Measurements from ENCODE around the gene ACAP1. TPM values are rescaled to one million over a fixed set of nuclear protein-coding genes. Genes with fewer than 3 reads are reported as not detected.

ACAP1 gene
- total RNA-seq, 1 experiment from 2014 or later = 58.6 TPM

DNA sequence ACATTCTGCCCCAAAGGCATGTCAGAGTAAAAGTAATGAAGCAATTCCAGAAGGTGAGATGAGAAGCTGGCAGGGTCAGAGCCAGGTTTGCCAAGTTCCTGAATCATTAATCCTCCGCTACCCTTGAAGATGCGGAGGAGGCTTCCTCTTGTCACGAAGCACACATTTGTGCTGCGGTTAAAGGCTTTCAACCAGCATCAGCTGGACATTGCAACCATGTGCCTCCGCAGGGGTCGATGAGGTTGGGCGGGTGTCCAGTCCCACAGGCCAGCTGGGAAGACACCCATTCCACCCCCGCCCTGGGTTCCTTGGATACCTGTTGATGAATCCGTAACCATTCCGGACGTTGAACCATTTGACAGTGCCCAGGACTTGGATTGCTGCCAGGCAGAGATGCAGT is 43.2 kb upstream of the ACAP1 start:
- no peak for ATAC-seq
- ChIA-PET POLR2A (interaction anchor here (0.6 to 0.7 kb wide), 2 partner anchors 51 to 107 kb away, joined by 3 to 4 read pairs; partner anchors contain the start of gene GABARAP), CTCF (interaction anchor here (1.0 to 5.4 kb wide), 5 partner anchors 12 to 79 kb away, joined by 3 to 61 read pairs (median 4); partner anchors contain the start of gene SLC2A4)
- H3K4me1 Mint-ChIP-seq = peaks cover 33% of the 10 kb centered on the region
- no peak overlapping the region for H3K27ac Mint-ChIP-seq
- H3K27me3 Mint-ChIP-seq (ENCODE audit: low read depth) = peaks cover 57% of the 10 kb centered on the region
- TF ChIP-seq RORB (CRISPR knock-in tag; IDR thresholded peaks at IDR 0.05) (no peak), ZNF423 (CRISPR knock-in tag; IDR thresholded peaks at IDR 0.05) (no peak), KAT7 (CRISPR knock-in tag; IDR thresholded peaks at IDR 0.05; ENCODE audit: borderline replicate concordance) (no peak), ZNF138 (CRISPR knock-in tag; conservative IDR thresholded peaks at IDR 0.05) (no peak), CREB1 (CRISPR knock-in tag; IDR thresholded peaks at IDR 0.05) (no peak), MXD4 (CRISPR knock-in tag; IDR thresholded peaks at IDR 0.05; ENCODE audit: borderline replicate concordance) (no peak), ESRRA (CRISPR knock-in tag; IDR thresholded peaks at IDR 0.05; ENCODE audit: borderline replicate concordance) (no peak), USF2 (CRISPR knock-in tag; IDR thresholded peaks at IDR 0.05) (no peak), ZBTB21 (CRISPR knock-in tag; IDR thresholded peaks at IDR 0.05; ENCODE audit: borderline replicate concordance) (no peak), ELF4 (CRISPR knock-in tag; IDR thresholded peaks at IDR 0.05; ENCODE audit: low read depth) (no peak), NFATC4 (CRISPR knock-in tag; IDR thresholded peaks at IDR 0.05) (no peak), OVOL2 (CRISPR knock-in tag; IDR thresholded peaks at IDR 0.05; ENCODE audit: borderline replicate concordance) (no peak), FOXJ3 (CRISPR knock-in tag; IDR thresholded peaks at IDR 0.05; ENCODE audit: borderline replicate concordance) (no peak), E2F5 (CRISPR knock-in tag; IDR thresholded peaks at IDR 0.05) (no peak)
- TF ChIP-seq, protein P1, sequence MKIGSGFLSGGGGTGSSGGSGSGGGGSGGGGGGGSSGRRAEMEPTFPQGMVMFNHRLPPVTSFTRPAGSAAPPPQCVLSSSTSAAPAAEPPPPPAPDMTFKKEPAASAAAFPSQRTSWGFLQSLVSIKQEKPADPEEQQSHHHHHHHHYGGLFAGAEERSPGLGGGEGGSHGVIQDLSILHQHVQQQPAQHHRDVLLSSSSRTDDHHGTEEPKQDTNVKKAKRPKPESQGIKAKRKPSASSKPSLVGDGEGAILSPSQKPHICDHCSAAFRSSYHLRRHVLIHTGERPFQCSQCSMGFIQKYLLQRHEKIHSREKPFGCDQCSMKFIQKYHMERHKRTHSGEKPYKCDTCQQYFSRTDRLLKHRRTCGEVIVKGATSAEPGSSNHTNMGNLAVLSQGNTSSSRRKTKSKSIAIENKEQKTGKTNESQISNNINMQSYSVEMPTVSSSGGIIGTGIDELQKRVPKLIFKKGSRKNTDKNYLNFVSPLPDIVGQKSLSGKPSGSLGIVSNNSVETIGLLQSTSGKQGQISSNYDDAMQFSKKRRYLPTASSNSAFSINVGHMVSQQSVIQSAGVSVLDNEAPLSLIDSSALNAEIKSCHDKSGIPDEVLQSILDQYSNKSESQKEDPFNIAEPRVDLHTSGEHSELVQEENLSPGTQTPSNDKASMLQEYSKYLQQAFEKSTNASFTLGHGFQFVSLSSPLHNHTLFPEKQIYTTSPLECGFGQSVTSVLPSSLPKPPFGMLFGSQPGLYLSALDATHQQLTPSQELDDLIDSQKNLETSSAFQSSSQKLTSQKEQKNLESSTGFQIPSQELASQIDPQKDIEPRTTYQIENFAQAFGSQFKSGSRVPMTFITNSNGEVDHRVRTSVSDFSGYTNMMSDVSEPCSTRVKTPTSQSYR (CRISPR knock-in tag; IDR thresholded peaks at IDR 0.05) = no peak
- TF ChIP-seq, protein P2, sequence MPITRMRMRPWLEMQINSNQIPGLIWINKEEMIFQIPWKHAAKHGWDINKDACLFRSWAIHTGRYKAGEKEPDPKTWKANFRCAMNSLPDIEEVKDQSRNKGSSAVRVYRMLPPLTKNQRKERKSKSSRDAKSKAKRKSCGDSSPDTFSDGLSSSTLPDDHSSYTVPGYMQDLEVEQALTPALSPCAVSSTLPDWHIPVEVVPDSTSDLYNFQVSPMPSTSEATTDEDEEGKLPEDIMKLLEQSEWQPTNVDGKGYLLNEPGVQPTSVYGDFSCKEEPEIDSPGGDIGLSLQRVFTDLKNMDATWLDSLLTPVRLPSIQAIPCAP (CRISPR knock-in tag; IDR thresholded peaks at IDR 0.05) = no peak
- TF ChIP-seq, protein P3, sequence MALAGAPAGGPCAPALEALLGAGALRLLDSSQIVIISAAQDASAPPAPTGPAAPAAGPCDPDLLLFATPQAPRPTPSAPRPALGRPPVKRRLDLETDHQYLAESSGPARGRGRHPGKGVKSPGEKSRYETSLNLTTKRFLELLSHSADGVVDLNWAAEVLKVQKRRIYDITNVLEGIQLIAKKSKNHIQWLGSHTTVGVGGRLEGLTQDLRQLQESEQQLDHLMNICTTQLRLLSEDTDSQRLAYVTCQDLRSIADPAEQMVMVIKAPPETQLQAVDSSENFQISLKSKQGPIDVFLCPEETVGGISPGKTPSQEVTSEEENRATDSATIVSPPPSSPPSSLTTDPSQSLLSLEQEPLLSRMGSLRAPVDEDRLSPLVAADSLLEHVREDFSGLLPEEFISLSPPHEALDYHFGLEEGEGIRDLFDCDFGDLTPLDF (CRISPR knock-in tag; IDR thresholded peaks at IDR 0.05) = no peak
- TF ChIP-seq, protein P4, sequence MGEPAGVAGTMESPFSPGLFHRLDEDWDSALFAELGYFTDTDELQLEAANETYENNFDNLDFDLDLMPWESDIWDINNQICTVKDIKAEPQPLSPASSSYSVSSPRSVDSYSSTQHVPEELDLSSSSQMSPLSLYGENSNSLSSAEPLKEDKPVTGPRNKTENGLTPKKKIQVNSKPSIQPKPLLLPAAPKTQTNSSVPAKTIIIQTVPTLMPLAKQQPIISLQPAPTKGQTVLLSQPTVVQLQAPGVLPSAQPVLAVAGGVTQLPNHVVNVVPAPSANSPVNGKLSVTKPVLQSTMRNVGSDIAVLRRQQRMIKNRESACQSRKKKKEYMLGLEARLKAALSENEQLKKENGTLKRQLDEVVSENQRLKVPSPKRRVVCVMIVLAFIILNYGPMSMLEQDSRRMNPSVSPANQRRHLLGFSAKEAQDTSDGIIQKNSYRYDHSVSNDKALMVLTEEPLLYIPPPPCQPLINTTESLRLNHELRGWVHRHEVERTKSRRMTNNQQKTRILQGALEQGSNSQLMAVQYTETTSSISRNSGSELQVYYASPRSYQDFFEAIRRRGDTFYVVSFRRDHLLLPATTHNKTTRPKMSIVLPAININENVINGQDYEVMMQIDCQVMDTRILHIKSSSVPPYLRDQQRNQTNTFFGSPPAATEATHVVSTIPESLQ (CRISPR knock-in tag; IDR thresholded peaks at IDR 0.05) = no peak
- TF ChIP-seq, protein P5, sequence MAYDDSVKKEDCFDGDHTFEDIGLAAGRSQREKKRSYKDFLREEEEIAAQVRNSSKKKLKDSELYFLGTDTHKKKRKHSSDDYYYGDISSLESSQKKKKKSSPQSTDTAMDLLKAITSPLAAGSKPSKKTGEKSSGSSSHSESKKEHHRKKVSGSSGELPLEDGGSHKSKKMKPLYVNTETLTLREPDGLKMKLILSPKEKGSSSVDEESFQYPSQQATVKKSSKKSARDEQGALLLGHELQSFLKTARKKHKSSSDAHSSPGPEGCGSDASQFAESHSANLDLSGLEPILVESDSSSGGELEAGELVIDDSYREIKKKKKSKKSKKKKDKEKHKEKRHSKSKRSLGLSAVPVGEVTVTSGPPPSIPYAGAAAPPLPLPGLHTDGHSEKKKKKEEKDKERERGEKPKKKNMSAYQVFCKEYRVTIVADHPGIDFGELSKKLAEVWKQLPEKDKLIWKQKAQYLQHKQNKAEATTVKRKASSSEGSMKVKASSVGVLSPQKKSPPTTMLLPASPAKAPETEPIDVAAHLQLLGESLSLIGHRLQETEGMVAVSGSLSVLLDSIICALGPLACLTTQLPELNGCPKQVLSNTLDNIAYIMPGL (CRISPR knock-in tag; IDR thresholded peaks at IDR 0.05) = no peak
- DNase-seq (ENCODE audit: low spot score) = no peak
- no peaks in the 10 kb centered on the region for H3K9me3 Mint-ChIP-seq
- no peaks in the 10 kb centered on the region; the same call in 1 of the 2 replicates for H3K36me3 Mint-ChIP-seq
- H3K4me3 Mint-ChIP-seq = peak overlapping the region; percentile 65
